Jurkat, Clone E6-1 (cell line): ENCODE data around the gene HS3ST3B1.

ENCODE experiments used
- DNase-seq: peaks from one replicate; pipeline ENCODE4 v3.0.0-alpha.2; 2011; ENCODE audit warnings: low read depth, low spot score
- H3K4me3 ChIP-seq: 2 replicates; pipeline ENCODE4 v1.5.1; 2011; ENCODE audit warnings: mild to moderate bottlenecking, low read length, control low read depth, moderate library complexity

HS3ST3B1 gene

GRCh38 chr17:14381606-14382005 lies 80.7 kb downstream of the HS3ST3B1 start:
- H3K4me3 ChIP-seq: no peak overlapping the region
- no peak for DNase-seq

GRCh38 chr17:14387036-14387435 lies 86.2 kb downstream of the HS3ST3B1 start:
- no peak for DNase-seq
- H3K4me3 ChIP-seq: no peak overlapping the region

- DNase-seq: no peak
- H3K4me3 ChIP-seq: no peak overlapping the region
Observed at GRCh38 chr17:14389681-14390080, 88.8 kb downstream of the HS3ST3B1 start.

- no peak overlapping the region for H3K4me3 ChIP-seq
- DNase-seq: no peak
Observed at GRCh38 chr17:14393723-14394122, 92.8 kb downstream of the HS3ST3B1 start.

GRCh38 chr17:14395255-14395654 lies 94.4 kb downstream of the HS3ST3B1 start:
- H3K4me3 ChIP-seq: no peak overlapping the region
- DNase-seq: no peak

- no peak for DNase-seq
- no peak overlapping the region for H3K4me3 ChIP-seq
Observed at GRCh38 chr17:14396547-14396946, 95.7 kb downstream of the HS3ST3B1 start.

- no peak overlapping the region for H3K4me3 ChIP-seq
- no peak for DNase-seq
Observed at GRCh38 chr17:14398766-14399165, 97.9 kb downstream of the HS3ST3B1 start.
